Activated CD4-positive, alpha-beta T cell treated with anti-CD3 and anti-CD28 coated beads, Interleukin-2, amount 50 U/mL, for 48 hours (primary cell): ENCODE results near the gene GCC1.
"Not testable (repeated sequence)": the region's sequence is repeated elsewhere in the genome, so short reads cannot be mapped to it uniquely, and the experiment has no call there.

Experiments
- DNase-seq, 2 experiments: peaks; one replicate each; pipeline ENCODE4 v3.0.0-alpha.2; 2020

The GCC1 gene

DNA sequence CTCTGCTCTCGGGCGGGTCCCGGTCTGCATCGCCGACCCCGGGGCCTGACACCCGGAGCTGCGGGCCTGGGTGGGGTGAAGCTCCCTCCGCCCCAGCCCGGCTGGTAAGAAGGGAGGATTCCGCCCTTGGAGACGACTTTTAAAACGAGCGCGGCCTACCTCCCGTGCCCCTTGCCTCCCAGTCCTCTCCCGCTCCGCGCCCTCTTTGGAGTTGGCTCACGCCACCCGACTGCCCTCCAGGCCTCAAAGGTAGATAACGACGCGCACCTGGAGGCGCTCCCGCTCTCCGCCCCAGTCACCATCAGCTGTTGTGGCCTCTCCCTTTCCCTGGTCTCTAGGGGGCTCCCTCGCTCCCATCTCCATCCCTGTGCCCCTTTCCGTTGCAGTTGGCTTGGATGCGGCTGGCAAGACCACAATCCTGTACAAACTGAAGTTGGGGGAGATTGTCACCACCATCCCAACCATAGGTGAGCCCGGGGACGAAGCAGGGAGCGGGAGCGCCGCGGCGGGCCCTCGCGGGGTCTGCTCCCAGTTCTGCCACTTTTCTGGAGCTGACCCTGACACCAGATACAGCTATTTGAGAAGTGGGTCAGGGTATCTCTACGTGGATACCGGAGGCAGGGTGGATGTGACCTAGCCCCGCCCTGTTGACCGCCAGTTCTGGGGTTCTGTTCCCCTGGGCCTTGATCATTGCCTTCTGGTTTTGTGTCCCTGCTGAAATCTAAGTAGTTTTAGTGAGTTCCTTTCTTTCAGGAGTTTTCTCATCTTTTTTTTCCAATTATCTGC is 3.5 kb upstream of the GCC1 start:
- peak; percentile 26 to 36 for DNase-seq

DNA sequence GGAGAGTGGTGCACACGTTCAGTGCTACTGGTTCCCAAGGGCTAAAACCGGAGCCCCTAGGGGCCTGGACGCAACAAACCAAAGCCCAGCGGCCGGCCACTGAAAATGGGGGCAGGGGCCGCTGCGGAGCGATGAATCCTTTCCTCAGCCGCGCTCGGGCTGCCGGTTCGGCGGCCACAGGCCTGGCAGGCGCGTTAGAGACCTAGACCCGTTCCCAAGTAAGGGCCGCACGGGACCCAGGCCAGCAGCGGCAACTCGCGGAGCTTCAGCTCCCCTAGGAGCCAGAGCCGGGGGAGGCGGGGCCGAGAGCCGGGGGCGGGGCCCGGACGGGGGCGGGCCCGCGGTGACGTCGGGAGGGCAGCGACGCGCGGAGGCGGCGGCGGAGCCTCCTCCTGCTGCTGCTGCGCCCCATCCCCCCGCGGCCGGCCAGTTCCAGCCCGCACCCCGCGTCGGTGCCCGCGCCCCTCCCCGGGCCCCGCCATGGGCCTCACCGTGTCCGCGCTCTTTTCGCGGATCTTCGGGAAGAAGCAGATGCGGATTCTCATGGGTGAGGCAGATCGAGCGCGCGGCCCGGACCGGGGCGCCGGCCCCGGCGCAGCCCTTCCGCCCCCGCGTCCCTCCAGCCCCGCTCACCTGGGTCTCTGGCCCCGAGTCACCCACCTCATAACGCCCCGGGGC is 2.8 kb upstream of the GCC1 start, which contains the start of gene ARF5:
TSS of gene ARF5 (plus strand) at position 393 of the 678 bp plus-strand sequence. CDS start at position 481, 88 bp downstream.
- DNase-seq: peak; percentile 89

DNA sequence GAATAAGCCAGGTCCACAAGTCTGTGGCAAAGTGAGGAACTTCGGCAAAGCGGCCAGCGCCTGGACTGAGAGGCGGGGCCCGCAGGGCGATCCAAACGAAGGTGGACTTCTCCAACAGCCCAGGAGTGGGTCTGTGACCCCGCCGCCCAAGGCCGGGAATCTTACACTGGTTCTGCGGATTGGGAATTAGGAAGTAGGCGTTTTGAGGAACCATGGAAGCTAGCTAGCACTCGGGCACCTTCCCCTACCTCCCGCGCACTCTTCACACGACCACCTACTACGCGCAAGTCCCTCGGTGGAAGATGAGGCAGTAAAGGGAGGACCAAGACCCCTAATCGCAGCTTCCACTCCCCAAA is 2.2 kb upstream of the GCC1 start:
- no peak for DNase-seq

DNA sequence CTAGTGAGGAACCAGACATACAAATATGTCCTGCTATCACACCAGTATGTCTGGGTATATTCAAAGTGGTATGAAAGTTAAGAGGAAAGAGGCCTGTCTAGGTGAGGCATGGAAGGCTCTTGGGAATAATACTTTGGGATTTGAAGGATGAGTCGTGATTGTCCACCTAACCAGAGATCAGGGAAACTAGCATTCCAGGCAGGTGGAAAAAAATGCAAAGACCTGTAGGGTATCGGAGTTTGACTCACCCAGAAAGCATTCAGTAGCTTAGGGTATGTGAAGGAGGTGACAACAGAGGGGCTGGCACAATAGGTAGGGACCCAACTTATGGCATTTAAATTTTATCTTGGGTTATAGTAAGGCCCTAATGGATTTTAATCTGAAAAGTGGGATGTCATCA is 950 bp upstream of the GCC1 start:
- DNase-seq: no peak

DNA sequence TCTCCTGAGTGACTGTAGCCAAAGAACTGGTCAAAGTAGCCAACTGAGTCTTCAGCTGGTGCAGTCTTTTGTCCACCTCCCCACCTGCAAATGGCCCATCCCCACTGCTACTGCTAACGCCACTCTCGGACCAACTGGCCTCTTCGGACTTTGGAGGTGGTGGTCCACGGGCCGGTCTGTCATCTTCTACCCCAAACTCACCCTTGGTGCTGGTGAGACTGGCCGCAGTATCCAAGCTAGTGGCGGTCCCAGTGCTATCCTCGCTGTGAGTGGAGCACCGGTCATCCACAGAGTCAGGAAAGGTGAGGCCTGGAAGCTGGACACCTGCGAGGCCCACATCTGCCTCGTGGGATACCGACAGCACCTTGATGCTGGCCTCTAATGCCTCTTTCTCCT is 750 bp downstream of the GCC1 start:
- no peak for DNase-seq

DNA sequence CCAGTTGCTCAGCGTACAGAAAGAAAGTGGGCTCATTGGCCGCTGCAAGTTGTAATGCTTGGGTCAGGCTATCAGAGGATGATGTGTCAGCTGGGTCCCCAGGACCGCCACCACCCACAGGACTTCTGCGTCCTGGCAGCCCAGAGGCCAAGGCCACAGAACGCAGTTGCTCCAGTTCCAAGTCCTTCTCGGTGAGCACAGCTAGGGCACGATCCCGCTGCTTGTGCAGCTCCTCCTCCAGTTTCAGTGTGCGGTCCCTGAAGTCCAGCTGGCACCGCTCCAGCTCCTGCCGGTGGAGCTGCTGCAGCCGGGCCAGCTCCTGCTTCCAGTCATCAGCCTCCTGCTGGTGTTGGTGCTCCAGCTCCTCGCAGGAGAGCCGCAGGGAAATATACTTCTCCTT is 3.0 kb downstream of the GCC1 start:
- no peak for DNase-seq

DNA sequence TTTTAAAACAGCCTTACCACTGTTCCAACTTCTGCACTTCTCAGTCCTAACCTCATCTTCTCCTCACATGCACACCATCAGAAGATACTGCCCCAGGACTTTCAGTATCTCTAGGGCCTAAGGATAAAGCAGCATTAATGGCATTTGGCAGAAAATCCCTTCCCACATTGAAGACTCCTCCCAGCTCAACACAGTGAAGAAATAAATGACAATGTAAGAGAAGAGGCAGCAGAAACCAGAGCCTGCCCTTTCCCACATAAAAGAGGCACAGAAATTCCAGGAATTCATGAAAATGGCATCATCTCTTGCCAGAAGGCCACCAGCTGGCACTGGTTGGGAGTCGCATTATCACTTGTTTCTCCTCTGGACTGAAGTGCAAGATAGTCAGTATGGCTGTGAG is 3.7 kb downstream of the GCC1 start:
- no peak for DNase-seq

DNA sequence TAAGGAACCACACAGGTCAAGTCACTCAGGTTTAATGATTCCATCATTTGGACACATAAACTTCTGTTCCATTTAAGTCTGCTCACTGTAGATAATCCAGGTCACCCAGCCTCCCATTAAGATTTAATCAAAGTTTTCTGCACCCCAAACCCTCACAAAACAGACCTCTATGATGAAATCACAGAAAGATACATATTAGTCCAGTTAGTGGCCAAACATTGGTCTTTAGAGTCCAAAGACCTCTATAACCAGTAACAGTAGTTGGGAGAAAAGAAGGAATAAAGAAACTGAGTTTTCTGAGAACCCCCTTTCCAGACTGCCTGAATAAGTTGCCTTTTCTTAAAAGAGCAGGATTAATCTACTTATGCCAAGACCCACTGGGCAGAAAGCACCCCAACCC is 4.8 kb downstream of the GCC1 start:
- no peak for DNase-seq

DNA sequence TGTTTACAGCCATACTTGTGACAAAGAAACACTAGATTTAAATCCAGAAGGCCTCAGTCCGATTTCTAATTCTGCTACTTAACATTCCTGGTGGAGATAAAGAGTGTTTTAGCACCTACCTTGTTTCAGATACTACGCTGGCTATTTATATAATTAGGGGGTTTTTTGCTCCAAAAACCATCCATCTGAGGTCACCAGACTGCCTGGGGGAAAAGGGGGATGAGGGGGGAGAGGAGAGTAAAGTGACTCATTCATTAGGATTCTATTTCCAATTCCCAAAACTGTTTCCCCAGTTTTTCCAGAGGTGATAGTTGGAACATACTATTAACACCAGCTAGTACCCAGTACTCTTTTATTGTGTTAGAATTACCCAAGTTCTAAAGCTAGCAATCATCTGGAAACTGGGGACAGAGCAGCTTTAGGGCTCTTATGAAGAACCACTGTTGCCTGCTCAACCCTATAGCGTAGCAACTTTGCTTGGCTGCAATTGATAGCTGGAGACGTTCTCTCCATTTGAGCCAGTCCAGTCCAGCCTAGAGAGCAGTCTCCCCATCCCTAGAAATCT is 6.6 kb downstream of the GCC1 start:
- DNase-seq: no peak

DNA sequence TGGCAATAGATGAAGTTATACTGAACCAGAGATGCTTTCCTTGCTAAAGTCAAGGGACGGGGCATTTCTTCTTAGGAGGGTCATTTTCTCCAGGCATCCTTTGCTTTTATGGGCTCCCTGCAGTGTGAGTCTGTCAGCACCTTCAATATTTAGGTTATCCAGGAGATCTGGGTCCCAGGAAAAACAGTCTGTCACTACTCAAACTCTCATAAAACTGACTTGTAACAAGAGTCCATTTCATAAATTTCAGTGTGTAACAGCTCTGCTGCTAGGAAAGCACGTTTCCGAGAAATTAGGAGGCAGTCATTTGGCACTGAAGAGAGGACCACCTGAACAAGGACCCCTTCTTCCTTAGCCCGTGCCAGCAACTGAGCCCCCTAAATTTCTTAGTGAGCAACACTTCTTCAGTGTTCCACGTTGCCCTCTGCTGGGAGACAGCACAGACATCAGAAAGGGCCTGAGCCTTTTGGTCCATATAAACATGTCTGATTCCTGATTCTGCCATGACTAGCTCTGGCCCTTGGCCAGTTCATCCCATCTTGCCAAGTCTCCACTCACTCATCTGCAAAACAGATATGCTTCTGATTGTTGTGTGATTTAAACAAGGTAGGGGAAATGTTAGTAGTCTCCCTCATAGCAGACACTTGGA is 7.2 kb downstream of the GCC1 start:
- DNase-seq: no peak

DNA sequence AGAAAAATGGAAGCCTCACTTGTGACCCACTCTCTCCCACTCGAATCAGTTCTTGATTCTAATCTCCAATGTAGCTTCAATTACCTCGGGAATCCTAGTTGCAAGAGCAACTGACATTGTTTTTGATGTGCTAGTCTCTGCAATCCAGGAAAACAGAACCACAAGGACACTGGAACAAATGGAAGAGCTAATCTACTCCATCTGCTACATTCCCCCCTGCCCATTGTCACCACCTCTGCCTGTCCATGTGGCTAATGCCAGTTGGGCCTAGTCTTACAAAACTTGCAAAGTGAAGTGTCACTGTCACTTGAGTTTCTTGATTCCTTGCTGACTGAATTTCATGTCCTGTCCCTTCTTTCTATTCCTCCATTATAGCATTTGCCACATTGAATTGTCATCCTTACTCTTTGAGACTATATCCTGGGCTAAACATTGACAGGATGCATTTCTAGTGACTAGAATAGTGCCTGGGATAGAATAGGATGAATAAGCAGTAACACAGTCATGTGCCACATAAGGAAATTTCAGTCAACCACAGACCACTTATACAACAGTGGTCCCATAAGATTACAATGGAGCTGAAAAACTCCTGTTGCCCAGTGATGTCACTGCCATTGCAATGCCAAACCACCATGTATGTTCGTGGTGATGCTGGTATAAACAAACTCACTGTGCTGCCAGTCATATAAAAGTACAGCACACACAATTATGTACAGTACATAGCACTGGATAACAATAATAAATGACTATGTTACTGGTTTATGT is 13.5 kb downstream of the GCC1 start:
- DNase-seq: no peak

DNA sequence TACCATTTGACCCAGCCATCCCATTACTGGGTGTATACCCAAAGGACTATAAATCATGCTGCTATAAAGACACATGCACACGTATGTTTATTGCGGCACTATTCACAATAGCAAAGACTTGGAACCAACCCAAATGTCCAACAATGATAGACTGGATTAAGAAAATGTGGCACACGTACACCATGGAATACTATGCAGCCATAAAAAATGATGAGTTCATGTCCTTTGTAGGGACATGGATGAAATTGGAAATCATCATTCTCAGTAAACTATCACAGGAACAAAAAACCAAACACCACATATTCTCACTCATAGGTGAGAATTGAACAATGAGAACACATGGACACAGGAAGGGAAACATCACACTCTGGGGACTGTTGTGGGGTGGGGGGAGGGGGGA is 17.4 kb downstream of the GCC1 start:
- DNase-seq: not testable (repeated sequence)

DNA sequence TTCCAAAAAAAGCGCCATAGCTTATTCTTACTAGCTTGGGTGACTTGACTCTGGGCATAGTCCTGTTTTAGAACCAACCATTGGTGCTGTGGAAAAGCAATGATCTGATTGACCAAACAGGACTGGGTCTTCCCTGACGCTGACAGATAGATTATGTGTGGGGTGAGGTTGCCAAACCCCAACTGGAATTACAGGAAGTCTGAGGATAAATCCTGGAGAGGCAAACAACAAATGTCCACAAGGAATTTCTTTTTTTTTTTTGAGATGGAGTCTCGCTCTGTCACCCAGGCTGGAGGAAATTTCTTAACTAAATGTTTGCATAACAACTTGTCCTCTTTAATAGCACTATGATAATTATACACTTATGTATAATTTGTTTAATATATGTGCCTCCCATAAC is 19.2 kb downstream of the GCC1 start:
- no peak for DNase-seq

DNA sequence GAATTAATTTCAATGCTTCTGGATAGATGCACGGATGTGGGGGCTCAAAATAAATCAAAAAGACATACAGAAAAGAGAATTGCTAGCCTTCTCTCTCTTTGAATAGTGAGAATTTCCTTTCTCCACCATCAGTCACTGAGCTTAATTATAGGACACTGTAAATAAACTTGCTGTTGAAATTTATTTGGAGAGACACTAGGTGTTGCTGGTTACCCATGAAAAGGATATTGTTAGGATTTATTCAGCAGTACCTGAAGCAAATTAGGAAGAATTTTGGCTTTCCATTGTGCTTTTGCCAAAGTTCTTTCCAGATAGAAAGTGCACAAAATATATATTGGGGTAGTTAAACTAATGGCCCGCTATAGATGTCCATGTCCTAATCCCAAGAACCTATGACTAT is 27.6 kb downstream of the GCC1 start:
- no peak for DNase-seq

DNA sequence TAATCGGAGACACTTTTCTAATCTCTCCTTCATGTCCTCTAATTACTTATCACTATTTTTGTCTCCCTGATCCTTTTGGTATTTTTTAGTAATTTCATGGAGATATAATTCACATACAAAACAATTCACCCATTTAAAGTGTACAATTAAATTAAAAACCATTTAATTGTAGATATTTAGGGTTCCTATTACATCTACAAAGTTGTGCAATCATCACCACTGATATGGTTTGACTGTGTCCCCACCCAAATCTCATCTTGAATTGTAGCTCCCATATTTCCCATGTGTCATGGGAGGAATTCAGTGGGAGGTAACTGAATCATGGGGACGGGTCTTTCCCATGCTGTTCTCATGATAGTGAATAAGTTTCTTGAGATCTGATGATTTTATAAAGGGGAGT is 29.0 kb downstream of the GCC1 start:
- DNase-seq: no peak

DNA sequence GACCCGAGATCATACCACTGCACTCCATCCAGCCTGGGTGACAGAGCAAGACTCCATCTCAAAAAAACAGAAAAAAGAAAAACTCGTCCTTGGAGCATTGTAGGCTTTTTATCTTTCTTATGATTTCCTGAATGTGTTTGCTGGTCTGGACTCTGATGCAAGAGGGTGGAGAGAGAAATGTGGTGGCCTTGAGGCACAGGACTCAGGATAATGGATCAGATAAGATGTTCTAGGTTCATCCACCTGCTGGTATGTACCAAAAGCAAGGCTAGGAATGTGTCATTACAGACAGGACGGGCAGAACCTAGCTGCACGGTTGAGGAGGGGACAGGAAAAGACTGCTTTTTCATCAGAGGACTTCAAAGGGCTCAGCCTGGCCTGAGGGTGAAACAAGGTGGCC is 33.5 kb downstream of the GCC1 start:
- no peak for DNase-seq

DNA sequence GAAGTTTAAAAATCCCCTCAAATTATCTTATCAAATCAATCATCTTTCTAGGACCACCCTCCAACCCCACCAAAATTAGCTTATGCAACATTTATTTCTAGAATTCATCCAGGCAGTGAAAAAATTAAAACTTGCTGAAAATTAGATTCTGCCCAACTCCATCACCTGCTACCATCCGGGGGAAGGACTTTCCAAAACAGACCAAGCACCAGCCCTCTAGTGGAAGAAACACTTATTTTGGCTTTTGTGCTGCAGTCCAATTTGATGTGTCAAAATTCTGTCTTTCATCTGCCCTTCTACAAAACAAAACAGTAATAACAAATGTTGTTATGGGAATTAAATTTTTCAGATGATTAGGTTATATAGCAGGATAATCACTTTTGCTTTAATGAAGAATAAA is 35.1 kb downstream of the GCC1 start:
- no peak for DNase-seq

DNA sequence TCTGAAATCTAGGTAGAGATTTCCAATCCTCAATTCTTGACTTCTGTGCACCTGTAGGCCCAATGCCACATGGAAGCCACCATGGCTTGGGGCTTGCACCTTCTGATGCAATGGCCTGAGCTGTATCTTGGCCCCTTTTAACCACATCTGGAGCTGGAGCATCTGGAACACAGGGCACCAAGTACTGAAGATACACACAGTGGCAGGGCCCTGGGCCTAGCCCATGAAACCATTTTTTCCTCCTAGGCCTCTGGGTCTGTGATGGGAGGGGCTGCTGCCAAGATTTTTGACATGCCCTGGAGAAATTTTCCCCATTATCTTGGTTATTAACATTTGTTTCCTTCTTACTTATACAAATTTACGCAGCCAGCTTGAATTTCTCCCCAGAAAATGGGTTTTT is 39.1 kb downstream of the GCC1 start:
- no peak for DNase-seq

DNA sequence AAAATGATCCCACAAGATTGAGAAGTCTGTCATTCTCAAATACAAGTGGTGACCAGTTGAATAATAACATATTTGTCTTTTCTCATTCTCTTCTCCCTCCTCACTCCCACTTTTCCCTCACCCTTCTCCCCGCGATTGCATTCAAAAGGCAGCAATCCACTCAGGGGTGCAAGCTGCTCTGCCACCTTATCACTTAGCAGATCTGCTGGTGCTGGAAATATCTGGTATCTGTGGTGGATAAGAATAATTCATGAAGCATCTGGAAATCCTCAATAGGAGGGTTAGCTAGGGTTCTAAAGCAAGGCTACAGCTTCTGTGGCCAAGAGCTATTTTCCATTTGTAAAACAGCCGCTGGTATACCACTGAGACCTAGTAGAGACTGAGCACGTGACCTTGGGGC is 43.8 kb downstream of the GCC1 start:
- no peak for DNase-seq

DNA sequence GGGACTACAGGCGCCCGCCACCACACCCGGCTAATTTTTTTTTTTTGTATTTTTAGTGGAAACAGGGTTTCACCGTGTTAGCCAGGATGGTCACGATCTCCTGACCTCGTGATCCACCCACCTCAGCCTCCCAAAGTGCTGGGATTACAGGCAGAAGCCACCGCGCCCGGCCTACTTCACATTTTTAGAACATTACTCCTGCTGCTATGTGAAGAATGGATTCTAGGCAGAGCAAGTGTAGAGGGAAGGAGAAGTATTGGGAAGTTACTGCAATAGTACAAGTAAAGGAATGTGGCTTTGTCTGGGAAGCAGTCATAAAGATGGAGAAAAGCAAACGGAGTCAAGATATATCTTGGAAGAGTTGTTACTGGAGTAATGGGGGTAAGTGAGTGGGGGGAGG is 44.9 kb downstream of the GCC1 start:
- DNase-seq: not testable (repeated sequence)

DNA sequence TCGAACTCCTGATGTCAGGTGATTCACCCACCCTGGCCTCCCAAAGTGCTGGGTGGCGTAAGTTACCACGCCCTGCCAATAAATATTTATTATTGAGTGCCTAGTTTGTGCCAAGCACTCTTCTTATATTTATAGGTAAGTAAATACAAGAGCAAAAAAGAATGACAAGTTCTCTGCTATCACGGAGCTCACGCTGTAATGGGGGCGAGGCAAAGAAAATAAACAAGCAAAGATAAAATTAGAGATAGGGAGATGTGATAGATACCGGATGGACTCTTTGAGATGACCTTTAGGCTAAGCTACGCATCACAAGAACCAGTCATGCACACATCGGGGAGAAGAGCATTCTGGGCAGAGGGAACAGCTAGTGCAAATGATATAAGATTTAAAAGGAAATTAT is 46.3 kb downstream of the GCC1 start:
- no peak for DNase-seq

DNA sequence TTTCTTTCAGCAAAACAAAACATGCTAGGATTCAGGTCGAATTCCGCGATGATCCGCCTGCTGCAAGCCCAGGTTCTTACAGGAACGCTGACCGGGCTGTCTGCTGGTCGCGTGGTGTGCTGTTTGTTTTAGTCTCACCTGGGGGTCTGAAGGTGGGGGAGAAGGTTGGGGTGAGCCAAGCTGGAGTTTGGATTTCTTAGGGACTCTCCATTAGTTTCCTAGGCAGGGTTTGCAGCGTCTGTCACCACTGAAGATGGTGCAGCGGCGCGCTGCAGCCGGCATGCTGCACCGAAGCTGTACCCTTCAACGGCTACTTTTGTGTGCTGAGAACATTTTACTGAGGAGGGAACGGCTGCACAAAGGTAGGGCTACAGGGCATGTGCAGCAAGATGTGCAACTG is 48.7 kb downstream of the GCC1 start:
- DNase-seq: no peak

DNA sequence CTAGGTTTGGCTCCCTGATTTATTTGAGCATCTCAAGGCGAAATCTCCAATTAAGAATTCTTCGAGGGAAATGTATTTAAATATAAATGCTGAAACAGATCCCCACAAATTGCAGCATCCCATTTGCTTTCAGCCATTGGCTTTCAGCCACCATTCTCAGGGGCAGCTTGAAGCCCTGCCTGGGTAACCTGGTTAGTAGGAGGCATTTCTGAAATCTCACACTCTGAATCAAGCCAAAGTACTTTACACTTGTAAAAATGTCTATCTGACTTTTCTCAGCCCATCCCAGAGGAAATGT is 49.1 kb downstream of the GCC1 start:
- no peak for DNase-seq
